Activated effector memory CD4-positive, alpha-beta T cell treated with anti-CD3 and anti-CD28 coated beads, Interleukin-2, amount 50 U/mL, for 16 hours (primary cell): ENCODE measurements around the gene PPEF1.
"Not testable (repeated sequence)": the region's sequence is repeated elsewhere in the genome, so short reads cannot be mapped to it uniquely, and the experiment has no call there.

Experiments
- DNase-seq: peaks from one replicate; pipeline ENCODE4 v3.0.0-alpha.2; 2020

PPEF1 gene

DNA sequence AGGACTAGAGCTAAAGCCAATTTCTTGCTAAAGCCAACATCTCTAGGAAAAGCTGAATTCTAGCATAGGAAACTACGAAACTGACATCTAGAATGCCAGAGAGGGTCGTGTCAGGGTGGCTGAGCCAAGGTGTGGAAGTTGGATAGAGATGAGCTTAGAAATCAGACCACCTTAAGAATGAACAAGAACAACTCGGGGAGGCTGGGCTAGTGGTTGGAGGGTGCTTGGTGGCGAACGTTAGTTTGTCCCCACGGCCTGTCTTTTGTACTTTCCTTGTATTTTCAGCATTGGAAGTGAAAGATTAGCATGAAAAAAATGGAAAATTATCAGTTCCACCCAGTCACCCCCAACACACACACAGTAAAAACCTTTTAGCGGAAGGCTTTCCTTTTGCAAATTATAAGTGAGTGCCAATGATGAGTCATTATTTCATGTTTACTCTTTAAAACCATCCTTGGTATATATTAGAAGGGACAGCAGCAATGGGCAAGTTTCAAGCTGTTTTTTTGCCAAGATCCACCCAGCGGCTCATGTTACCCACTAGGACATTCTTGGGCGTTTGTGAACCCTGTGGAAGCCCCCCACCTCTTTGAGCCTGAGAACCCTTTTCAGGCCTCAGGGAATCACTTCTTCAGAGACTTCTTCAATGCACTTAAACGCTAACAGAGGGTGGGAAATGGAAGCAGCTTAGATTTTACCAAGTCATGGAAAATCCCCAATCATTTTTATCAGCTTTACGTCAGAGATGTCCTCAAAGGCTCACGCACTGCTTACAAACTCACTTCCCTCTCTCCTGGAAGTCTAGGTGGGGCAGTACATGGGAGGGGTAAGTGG, 4.9 kb upstream of the PPEF1 start:
- DNase-seq: no peak

- no peak for DNase-seq
These were observed 2.4 kb downstream of the PPEF1 start for GRCh38 chrX:18709833-18710232.

DNA sequence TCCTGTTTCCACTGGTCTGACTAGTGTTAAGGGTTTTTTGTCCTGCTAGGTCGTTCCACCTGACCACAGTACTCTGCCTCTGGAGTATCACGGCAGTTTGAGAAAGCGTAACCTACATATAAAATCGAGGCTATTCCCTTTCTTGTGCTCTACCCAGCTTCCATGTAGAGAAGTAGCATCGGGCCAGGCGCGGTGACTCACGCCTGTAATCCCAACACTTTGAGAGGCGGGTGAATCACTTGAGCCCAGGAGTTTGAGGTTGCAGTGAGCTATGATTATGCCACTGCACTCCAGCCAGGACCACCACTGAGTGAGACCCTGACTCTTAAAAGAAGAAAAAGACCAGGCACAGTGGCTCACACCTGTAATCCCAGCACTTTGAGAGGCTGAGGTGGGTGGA, 7.5 kb downstream of the PPEF1 start:
- no peak for DNase-seq

DNA sequence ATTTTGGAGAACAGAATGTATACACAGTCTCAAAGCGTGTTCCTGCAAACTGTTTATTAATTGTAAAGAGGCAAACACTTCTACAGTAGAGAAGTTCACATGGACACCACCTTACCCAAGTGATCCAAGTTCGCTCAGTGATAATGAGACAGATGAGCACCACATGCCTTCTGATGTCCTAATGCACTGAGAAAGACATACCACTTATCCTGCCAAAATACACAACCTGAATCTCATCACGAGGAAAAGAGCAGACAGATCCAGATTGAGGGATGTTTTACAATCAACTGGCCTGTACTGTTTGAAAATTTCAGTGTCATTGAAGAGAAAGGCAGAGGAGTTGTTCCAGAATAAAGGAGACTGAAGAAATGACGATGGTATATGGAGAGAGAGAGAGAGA, 12.4 kb downstream of the PPEF1 start:
- no peak for DNase-seq

GRCh38 chrX:18721683-18722499, 14.4 kb downstream of the PPEF1 start:
- no peak for DNase-seq

DNA sequence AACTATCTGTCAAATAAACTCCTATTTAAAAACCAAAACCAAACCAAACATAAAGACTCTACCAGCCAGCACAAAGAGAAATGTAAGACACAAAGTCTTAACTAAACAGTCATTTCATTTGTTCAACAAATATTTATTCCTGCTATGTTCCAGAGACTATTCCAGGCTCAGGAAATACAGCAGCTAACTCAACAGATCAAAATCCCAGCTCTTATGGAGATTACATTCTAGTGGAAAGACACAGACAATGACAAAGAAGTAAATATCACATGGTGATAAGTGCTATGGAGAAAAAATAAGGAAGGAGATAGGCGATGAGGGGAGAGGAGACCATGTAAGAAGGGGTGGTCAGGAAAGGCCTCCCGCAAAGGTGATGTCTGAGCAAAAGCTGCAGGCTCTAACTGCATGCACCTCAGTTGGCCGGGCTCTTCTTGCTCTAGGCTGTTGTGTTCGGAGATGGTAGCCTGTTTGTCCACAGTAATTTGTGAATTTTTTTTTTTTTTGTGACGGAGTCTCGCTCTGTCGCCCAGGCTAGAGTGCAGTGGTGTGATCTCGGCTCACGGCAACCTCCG, 15.1 kb downstream of the PPEF1 start:
- no peak for DNase-seq

- DNase-seq: no peak
These were observed 18.0 kb downstream of the PPEF1 start for GRCh38 chrX:18725310-18725943.

- no peak for DNase-seq
These were observed 25.8 kb downstream of the PPEF1 start for GRCh38 chrX:18733287-18733686.

GRCh38 chrX:18739609-18740008, 32.2 kb downstream of the PPEF1 start:
- DNase-seq: not testable (repeated sequence)

DNA sequence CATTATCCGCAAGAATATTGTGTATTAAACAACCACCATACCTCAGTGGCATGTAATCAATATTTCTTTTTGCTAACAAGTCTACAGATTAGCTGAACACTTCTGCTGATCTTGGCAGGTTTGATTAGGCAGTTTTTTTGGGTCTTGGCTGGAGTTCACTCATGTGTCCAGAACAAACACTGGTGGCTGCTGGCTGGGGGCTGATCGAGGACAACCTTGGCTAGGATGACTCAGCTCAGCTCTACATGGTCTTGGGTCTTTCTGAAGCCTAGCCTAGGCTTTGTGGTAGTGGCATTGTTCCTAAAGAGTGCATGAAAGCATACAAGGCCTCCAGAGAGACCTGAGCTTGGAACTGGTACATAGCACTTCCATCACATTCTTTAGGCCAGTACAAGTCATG, 41.1 kb downstream of the PPEF1 start:
- no peak for DNase-seq

GRCh38 chrX:18753631-18754030, 46.2 kb downstream of the PPEF1 start:
- DNase-seq: no peak

DNA sequence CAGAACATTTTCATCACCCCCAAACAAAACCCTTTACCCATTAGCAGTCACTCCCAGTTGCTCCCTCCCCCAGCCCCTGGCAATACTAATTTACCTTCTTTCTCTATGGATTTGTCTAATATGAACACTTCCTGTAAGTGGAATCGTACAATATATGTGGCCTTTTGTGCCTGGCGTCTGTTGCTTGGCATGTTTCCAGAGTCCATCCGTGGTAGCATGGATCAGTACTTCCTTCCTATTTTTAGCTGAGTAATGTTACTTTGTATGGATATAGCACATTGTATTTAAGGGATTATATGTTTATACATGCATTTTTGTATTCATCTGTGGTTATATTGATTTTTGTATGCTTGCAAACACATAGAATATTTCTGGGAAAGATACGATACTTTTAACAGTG, 48.2 kb downstream of the PPEF1 start:
- DNase-seq: no peak

- DNase-seq: no peak
These were observed 50.8 kb downstream of the PPEF1 start for GRCh38 chrX:18757956-18758932.

GRCh38 chrX:18761750-18762149, 54.3 kb downstream of the PPEF1 start:
- no peak for DNase-seq

DNA sequence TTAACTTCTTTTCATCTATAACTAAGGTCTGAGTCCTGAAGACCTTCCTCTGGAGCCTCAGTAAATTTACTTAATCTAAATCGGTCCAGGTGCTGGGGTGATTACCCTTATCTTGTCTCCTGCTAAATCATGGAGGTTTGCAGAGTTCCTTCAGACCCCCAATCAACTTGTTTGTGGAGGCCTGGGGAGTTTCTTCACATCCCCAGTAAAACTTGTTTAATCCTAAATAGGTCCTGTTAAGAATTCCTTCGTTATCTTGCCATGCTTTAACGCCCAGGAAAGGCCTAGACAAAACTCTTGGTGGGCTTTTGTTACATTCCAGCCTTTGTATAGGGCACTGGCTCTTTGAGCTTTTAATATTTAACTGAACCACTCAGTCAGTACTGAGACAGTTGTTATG, 55.7 kb downstream of the PPEF1 start:
- DNase-seq: not testable (repeated sequence)

- no peak for DNase-seq
These were observed 61.9 kb downstream of the PPEF1 start for GRCh38 chrX:18769364-18769763.

DNA sequence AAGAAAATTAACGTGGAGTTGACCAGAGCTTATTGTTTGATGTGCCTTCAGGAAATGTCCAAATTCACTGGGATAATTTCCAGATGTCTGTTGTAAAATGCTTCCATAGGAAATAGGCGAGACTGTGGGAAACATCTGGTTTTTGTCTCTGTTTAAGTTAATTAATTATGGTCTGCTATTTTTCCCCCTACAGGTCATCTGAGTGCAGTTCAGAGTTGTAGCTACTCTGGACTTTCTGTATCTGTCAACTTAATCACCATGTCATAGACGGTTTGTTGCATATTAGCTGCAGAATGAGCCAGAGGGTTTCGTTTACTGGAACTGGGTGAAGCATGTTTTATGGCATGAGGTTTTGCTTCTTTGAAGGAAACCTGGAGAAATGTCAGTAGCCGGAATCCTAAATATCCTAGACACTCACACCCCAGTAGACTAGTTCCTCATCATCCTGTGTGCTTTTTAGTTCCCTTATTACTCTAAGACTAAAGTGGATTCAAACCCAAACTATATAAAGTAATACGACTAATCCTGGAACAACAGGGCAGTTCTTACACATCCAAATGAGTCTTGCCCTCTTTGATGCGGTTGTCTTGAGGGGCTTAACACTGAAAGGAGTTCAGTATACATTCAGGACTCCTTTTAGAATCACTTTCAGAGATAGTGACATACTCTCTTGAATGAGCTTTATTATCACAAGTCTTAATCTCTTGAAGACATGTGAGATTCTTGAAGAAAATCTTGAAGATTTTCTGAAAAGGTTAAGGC, 62.5 kb downstream of the PPEF1 start:
- DNase-seq: no peak

DNA sequence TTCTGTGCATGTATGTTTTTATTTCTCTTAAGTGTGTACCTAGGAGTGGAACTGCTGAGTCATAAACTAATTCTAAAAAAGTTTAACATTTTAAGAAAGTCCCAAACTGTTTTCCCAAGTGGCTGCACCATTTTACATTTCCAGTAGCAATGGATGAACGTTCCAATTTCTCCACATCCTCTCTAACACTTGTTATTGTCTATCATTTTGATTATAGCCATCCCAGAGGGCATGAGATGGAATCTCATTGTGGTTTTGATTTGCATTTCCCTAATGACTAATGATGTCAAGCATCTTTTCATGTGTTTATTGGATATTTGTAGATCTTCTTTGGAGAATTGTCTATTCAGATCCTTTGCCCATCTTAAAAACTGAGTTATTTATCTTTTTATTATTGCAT, 82.5 kb downstream of the PPEF1 start:
- DNase-seq: no peak

DNA sequence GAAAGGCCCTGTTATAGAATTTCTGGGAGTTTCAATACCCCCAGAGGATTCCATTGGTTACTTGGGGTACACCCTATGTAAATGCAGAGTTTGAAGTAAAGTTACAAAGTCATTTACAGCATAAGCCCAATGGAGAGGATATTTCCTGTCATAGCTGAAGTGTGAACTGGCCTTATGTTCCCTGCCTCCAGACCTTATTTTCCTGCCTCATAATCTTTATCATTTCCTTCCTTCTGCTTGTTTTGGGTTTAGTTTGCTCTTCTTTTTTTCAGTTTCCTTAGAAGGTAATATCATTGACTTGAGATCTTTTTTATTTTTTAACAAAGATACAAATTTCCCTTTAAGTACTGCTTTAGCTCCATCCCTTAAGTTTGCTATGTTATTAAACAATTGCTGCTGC, 85.4 kb downstream of the PPEF1 start:
- no peak for DNase-seq

- DNase-seq: no peak
These were observed 86.2 kb downstream of the PPEF1 start for GRCh38 chrX:18793601-18794089.

DNA sequence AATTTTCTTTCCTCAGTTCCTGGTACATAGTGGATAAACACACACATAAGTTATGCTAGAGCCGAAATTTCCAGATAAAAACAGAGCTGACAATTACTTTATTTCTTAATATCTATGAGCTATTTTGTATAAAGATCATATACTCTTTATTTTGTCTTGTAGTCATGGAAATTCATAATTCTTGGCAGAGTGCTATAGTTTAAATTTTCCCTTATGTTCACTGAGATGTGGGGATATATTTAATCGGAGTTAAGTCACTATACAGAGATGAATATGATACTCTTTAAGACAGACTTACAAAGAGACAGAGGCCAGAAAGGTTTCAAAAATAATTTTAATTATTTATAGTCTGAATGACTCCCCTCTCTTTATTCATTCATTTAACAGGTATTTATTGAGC, 89.7 kb downstream of the PPEF1 start:
- DNase-seq: no peak
